HFFc6 (cell line): ENCODE data around the gene MAGIX. TPM values are rescaled to one million over a fixed set of nuclear protein-coding genes. Genes with fewer than 3 reads are reported as not detected.
"Not testable (repeated sequence)": the region's sequence is repeated elsewhere in the genome, so short reads cannot be mapped to it uniquely, and the experiment has no call there.

ENCODE experiments used
- DNase-seq: peaks from one replicate; pipeline ENCODE4 v3.0.0-alpha.2; 2018
- H3K27ac Mint-ChIP-seq: 2 replicates; pipeline ENCODE4 v1.8.0; 2020; ENCODE audit warnings: mild to moderate bottlenecking, mixed read lengths
- H3K27me3 Mint-ChIP-seq: 2 replicates; pipeline ENCODE4 v1.8.0; 2021; ENCODE audit warnings: mild to moderate bottlenecking, moderate library complexity, mixed read lengths; ENCODE audit not compliant: insufficient read depth
- H3K36me3 Mint-ChIP-seq: 2 replicates; pipeline ENCODE4 v1.8.0; 2021; ENCODE audit warnings: low read depth, mixed read lengths
- H3K4me1 Mint-ChIP-seq: 2 replicates; pipeline ENCODE4 v1.8.0; 2020; ENCODE audit warnings: low read depth, mixed read lengths
- H3K4me3 Mint-ChIP-seq: 2 replicates; pipeline ENCODE4 v1.8.0; 2020; ENCODE audit warnings: mild to moderate bottlenecking, moderate library complexity, mixed read lengths
- H3K9me3 Mint-ChIP-seq: 2 replicates; pipeline ENCODE4 v1.8.0; 2020; ENCODE audit warnings: mild to moderate bottlenecking, mixed read lengths
- CTCF ChIP-seq: fragments of 200-600 bp; sonication (generic); IDR thresholded peaks from 2 replicates; pipeline ENCODE4 v1.5.0; 2021; ENCODE audit warnings: antibody characterized with exemption, mild to moderate bottlenecking
- total RNA-seq, 6 experiments: library from RNA; stranded (reverse); fragmentation: NEBNext Ultra II Directional; extraction: Animal tissue kit (Norgen Biotek cat#: 25700); gene quantifications; 2 replicates in 1 of 6; 3 replicates in 5 of 6; pipeline ENCODE4 v1.2.3, GENCODE V29; 2021

The MAGIX gene
- total RNA-seq, 6 experiments from 2014 or later = 0.94 to 1.9 (median 1.1) TPM

GRCh38 chrX:49139713-49140112 lies 22.8 kb upstream of the MAGIX start:
- Mint-ChIP-seq H3K4me1 (no peaks in the 10 kb centered on the region), H3K4me3 (no peak overlapping the region), H3K27me3 (peaks cover 3% of the 10 kb centered on the region; the same call in 1 of the 2 replicates), H3K36me3 (peaks cover 5% of the 10 kb centered on the region; the same call in 1 of the 2 replicates), H3K9me3 (peaks cover 15% of the 10 kb centered on the region), H3K27ac (no peak overlapping the region)
- DNase-seq = no peak
- no peak for TF ChIP-seq CTCF

GRCh38 chrX:49142264-49142663 lies 20.3 kb upstream of the MAGIX start:
- not testable (repeated sequence) for H3K4me1 Mint-ChIP-seq, H3K36me3 Mint-ChIP-seq, H3K27me3 Mint-ChIP-seq, H3K27ac Mint-ChIP-seq, H3K4me3 Mint-ChIP-seq, DNase-seq
- peaks cover 15% of the 10 kb centered on the region for H3K9me3 Mint-ChIP-seq
- peak; percentile 68 for TF ChIP-seq CTCF

DNA sequence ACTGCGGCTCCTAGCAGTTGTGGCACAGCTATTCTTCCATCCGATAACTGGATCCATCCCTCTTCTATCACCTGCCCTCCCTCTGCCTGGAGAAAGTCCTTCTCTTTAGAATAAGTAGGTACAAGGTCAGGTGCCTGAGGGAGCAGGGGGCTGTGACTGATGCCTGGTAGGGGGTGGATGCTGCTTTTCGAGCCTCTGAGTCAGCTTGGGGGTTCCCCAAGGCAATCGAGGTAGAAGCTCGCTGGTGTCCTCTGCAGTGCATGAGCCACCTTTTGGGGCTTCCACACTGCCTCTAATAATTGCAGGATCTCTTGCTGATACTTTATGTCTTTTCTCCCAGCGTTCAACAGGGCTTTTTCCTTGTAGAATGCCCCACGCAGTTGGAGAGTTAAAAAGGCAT lies 19.4 kb upstream of the MAGIX start:
- not testable (repeated sequence) for H3K27me3 Mint-ChIP-seq, H3K36me3 Mint-ChIP-seq, H3K27ac Mint-ChIP-seq, H3K4me1 Mint-ChIP-seq, H3K4me3 Mint-ChIP-seq, DNase-seq
- peaks cover 15% of the 10 kb centered on the region for H3K9me3 Mint-ChIP-seq

GRCh38 chrX:49147282-49147681 lies 15.3 kb upstream of the MAGIX start:
- Mint-ChIP-seq H3K36me3 (no peaks in the 10 kb centered on the region), H3K27me3 (no peaks in the 10 kb centered on the region), H3K9me3 (no peaks in the 10 kb centered on the region), H3K4me3 (no peak overlapping the region), H3K27ac (no peak overlapping the region), H3K4me1 (no peaks in the 10 kb centered on the region)
- TF ChIP-seq CTCF = no peak
- DNase-seq = no peak

DNA sequence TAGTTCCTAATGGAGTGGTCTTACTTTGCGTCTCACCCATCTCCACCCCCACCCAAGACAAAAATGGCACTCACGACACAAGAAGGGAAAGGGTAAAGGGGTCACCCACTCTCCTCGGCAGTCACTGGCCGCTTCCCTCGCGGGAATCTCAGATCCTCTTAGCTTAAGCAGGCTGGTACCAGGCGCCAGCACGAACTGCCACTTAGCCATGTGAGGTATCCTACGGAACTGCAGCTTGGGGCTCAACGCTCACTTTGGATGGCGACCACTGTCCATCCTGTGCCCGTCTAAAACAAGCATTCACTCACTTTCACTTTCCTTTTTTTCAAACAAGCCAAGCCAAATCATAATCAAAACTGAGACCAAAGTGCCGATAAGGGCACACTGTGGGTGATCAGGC lies 14.6 kb upstream of the MAGIX start:
- no peak for DNase-seq
- Mint-ChIP-seq H3K4me3 (peak overlapping the region; percentile 43; the same call in 1 of the 2 replicates), H3K4me1 (no peaks in the 10 kb centered on the region), H3K9me3 (no peaks in the 10 kb centered on the region), H3K36me3 (no peaks in the 10 kb centered on the region), H3K27me3 (no peaks in the 10 kb centered on the region), H3K27ac (no peak overlapping the region)
- no peak for TF ChIP-seq CTCF

DNA sequence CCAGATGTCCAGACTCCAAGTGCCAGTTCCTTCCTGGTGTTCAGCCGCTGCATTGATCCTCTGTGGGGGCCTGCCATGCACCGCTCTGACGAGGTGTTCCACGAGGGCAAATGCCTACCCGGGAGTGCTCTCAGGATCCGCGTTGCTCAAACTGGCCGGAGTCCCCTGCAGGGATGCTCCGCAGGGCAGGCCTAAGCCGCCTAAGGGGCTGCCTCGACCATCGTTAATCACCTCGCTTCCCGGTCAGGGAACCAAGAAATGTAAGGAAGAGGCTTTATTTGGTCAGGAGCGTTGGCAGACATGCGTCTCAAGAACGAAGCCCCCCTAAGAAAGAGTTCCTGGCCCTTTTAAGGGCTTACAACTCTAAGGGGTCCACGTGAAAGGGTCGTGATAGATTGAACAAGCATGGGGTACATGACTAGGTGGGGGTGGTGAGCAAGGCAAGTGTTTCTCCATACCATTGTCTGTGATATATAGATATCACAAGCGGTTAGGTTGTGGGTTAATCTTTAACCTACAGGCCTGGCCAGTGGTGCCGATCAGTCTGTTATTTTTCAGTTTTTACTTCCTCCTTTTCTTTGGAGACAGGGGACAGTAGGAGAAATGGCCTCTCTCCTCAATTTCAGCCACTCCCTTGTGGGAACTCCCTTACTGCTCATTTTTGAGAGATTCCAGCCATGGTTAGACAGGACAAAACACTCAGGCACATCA lies 14.0 kb upstream of the MAGIX start:
- peak overlapping the region; percentile 43; the same call in 1 of the 2 replicates for H3K4me3 Mint-ChIP-seq
- not testable (repeated sequence) for H3K36me3 Mint-ChIP-seq, DNase-seq, H3K4me1 Mint-ChIP-seq, H3K27ac Mint-ChIP-seq, H3K9me3 Mint-ChIP-seq, H3K27me3 Mint-ChIP-seq

- not testable (repeated sequence) for H3K36me3 Mint-ChIP-seq, DNase-seq, H3K27me3 Mint-ChIP-seq, H3K4me1 Mint-ChIP-seq, H3K4me3 Mint-ChIP-seq, H3K9me3 Mint-ChIP-seq, H3K27ac Mint-ChIP-seq
These were observed 13.3 kb upstream of the MAGIX start for GRCh38 chrX:49149291-49149690.
